Measurements from ENCODE around the gene XRCC5. TPM values are rescaled to one million over a fixed set of nuclear protein-coding genes. Genes with fewer than 3 reads are reported as not detected.

XRCC5 gene
- total and polyA plus RNA-seq, 10 of the 15 experiments (the other 5 are each of a cell fraction or from before 2014, with no cell fraction given) = 259 to 815 (median 530) TPM

DNA sequence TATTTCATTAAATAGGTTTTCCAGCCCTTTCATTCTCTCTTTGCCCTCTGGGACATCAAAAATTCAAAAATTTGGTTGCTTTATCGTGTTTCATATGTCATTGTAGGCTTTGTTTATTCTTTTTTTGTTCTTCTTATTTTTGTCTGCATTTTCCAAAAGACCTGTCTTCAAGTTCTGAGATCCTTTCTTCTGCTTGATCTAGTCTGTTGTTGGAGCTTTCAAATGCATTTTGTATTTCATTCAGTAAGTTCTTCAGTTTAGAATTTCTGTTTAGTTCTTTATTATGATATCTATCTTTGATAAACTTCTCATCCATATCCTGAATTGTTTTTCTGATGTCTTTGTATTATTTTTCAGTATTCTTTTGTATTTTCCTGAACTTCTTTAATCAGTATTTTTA lies 123.6 kb downstream of the XRCC5 start:
- RAD21 ChIA-PET (ENCODE audit: unreplicated experiment) = no interaction called here
- SMC1A ChIA-PET (ENCODE audit: uncharacterized antibody, unreplicated experiment) = no interaction called here
- Histone ChIP-seq H2AFZ (ENCODE audit: control insufficient read depth, low read depth, low read length) (no peak overlapping the region), H3K9ac (ENCODE audit: control insufficient read depth, insufficient read depth, low read length) (no peak overlapping the region), H4K20me1 (ENCODE audit: control insufficient read depth, insufficient read depth) (no peaks in the 10 kb centered on the region), H3K9me3 (replicated peaks; ENCODE audit: control insufficient read depth, insufficient read depth, low read length) (no peaks in the 10 kb centered on the region; the same call in 1 of the 3 replicates), H3K36me3 (ENCODE audit: control insufficient read depth in 2 of 2, insufficient read depth in 2 of 2, low read length in 1 of 2) (no peaks in the 10 kb centered on the region; a peak in 1 of 4 replicates), H3K27me3 (replicated peaks in 1 of 2; ENCODE audit: control insufficient read depth in 2 of 2, insufficient read depth in 2 of 2, low read length in 1 of 2) (no peaks in the 10 kb centered on the region), H3K4me1 (ENCODE audit: control insufficient read depth, insufficient read depth, low read length) (no peaks in the 10 kb centered on the region), H3K27ac (ENCODE audit: control insufficient read depth, insufficient read depth) (no peak overlapping the region), H3K4me2 (ENCODE audit: control insufficient read depth, insufficient read depth) (no peak overlapping the region), H3K4me3 (no peak overlapping the region), H3K79me2 (ENCODE audit: control insufficient read depth, insufficient read depth, low read length) (no peaks in the 10 kb centered on the region)
- TF ChIP-seq SIN3A (IDR thresholded peaks at IDR 0.05; ENCODE audit: low read depth, low read length) (no peak), ZBED1 (IDR thresholded peaks at IDR 0.05; ENCODE audit: borderline replicate concordance) (no peak), NFIC (IDR thresholded peaks at IDR 0.05; ENCODE audit: low read depth, low read length) (no peak), RAD21 (IDR thresholded peaks at IDR 0.05; ENCODE audit: insufficient read depth, low read depth, low read length) (no peak), YY1 (IDR thresholded peaks at IDR 0.05; ENCODE audit: low read depth, low read length) (no peak), ZBTB4 (CRISPR knock-in tag; IDR thresholded peaks at IDR 0.05) (no peak), IKZF2 (IDR thresholded peaks at IDR 0.05) (no peak), ASH2L (IDR thresholded peaks at IDR 0.05; ENCODE audit: borderline replicate concordance, low read depth) (no peak), POLR2AphosphoS2 (IDR thresholded peaks at IDR 0.05; ENCODE audit: low read depth, low read length) (no peak), SMAD1 (IDR thresholded peaks at IDR 0.05; ENCODE audit: low read depth, partially characterized antibody) (no peak), TCF3 (IDR thresholded peaks at IDR 0.05; ENCODE audit: borderline replicate concordance, insufficient read depth, low read depth, low read length) (no peak), RBBP5 (conservative IDR thresholded peaks at IDR 0.05) (no peak)
- WGBS (ENCODE audit: insufficient coverage, insufficient replicate concordance, low lambda C conversion rate, missing lambda C conversion rate) = 21% methylated on average over 1 of the region's 1 CpG
- POLR2A ChIA-PET = no interaction called here
- no peak for ATAC-seq
- BruUV-seq (replicated peaks) = no TSS peak
- in situ Hi-C loops (cut with MboI) = no loop called here
- intact Hi-C loops (cut with micrococcal nuclease; ENCODE audit: unreplicated experiment) = no loop called here
- CTCF ChIA-PET = no interaction called here
- no peak for FAIRE-seq
- no peak for DNase-seq (ENCODE audit: low read depth, low spot score)

Data from GM12878 (cell line).